ENCODE results near the gene LITAF. TPM values are rescaled to one million over a fixed set of nuclear protein-coding genes. Genes with fewer than 3 reads are reported as not detected.

The LITAF gene
- total RNA-seq, 1 donor from 2014 or later = 70.9 TPM

DNA sequence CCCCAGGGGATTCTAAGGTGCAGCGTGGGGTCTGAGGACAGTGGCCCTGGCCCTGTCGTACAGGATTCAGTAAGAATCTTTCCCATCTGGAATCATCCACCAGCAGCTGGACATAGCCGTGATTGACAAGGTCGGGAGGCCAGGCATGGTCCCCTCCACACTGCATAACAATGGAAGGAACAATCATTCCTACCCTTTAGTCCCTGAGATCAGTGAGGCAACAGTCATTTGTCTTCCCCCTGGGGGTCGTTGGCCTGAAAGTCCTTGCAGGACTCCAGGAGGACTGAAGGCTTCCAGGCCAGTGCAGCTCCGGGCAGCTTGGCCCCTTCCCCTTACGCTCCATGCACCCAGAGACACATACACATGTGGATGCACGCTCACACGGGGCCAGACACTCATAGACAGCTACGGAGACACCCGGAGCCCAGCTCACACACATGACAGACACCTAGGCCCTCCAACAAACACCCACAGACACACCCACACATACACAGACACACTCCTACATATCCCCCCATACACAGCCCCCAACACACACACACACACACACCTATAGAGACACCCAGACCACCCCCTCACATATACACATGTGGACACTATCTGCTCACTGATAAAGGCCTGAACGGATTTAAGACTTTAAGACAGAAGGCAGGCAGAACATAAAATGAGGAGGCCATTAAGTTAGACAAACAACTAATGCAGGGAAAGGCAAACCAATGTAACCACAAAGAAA, 42.9 kb downstream of the LITAF start:
- TF ChIP-seq, protein P1, sequence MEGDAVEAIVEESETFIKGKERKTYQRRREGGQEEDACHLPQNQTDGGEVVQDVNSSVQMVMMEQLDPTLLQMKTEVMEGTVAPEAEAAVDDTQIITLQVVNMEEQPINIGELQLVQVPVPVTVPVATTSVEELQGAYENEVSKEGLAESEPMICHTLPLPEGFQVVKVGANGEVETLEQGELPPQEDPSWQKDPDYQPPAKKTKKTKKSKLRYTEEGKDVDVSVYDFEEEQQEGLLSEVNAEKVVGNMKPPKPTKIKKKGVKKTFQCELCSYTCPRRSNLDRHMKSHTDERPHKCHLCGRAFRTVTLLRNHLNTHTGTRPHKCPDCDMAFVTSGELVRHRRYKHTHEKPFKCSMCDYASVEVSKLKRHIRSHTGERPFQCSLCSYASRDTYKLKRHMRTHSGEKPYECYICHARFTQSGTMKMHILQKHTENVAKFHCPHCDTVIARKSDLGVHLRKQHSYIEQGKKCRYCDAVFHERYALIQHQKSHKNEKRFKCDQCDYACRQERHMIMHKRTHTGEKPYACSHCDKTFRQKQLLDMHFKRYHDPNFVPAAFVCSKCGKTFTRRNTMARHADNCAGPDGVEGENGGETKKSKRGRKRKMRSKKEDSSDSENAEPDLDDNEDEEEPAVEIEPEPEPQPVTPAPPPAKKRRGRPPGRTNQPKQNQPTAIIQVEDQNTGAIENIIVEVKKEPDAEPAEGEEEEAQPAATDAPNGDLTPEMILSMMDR (IDR thresholded peaks at IDR 0.05; ENCODE audit: unreplicated experiment) = no peak
- H3K27ac Mint-ChIP-seq (ENCODE audit: unreplicated experiment) = no peak overlapping the region
- no peak for DNase-seq (ENCODE audit: low spot score)

DNA sequence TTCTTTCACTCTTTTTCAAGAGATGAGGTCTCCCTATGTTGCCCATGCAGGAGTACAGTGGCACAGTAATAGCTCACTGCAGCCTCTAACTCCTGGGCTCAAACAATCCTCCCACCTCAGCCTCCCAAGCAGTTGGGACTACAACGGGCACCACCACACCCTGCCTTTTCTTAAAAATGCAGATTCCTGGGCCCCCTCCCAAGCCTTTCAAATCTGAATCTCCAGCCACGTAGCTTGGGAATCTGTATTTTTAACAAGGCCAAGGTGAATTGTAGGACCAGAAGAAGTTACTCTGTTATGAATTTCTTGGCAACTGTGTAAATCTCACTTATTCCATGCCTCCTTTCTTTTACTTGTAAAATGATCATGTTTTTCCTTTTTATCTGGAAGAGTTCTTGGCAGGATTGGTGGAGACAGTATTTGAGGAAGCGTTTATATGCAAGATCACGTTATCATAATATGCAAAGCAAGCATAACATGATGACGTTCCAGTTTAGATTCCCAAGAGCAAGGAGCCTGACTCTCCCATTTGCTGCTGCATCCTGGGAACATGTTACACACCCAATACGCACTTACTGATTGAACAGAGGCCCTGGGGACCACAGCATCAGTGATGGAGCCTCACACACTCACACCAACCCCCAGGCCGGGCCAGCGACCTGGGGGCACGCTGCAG, 44.5 kb downstream of the LITAF start:
- TF ChIP-seq, protein P1 (IDR thresholded peaks at IDR 0.05; ENCODE audit: unreplicated experiment) = no peak
- Mint-ChIP-seq H3K27me3 (ENCODE audit: unreplicated experiment) (peaks cover 3% of the 10 kb centered on the region), H3K36me3 (ENCODE audit: low read depth, unreplicated experiment) (no peaks in the 10 kb centered on the region), H3K27ac (ENCODE audit: unreplicated experiment) (peak overlapping the region; percentile 6), H3K9me3 (ENCODE audit: unreplicated experiment) (no peaks in the 10 kb centered on the region), H3K4me3 (ENCODE audit: unreplicated experiment) (no peak overlapping the region), H3K4me1 (ENCODE audit: unreplicated experiment) (peaks cover 4% of the 10 kb centered on the region)
- DNase-seq (ENCODE audit: low spot score) = no peak

More for the DNA sequence above, 42.9 kb downstream of the LITAF start:
- Mint-ChIP-seq H3K9me3 (ENCODE audit: unreplicated experiment) (no peaks in the 10 kb centered on the region), H3K27me3 (ENCODE audit: unreplicated experiment) (peaks cover 3% of the 10 kb centered on the region), H3K4me1 (ENCODE audit: unreplicated experiment) (peaks cover 4% of the 10 kb centered on the region), H3K36me3 (ENCODE audit: low read depth, unreplicated experiment) (peaks cover 1% of the 10 kb centered on the region), H3K4me3 (ENCODE audit: unreplicated experiment) (no peak overlapping the region)

DNA sequence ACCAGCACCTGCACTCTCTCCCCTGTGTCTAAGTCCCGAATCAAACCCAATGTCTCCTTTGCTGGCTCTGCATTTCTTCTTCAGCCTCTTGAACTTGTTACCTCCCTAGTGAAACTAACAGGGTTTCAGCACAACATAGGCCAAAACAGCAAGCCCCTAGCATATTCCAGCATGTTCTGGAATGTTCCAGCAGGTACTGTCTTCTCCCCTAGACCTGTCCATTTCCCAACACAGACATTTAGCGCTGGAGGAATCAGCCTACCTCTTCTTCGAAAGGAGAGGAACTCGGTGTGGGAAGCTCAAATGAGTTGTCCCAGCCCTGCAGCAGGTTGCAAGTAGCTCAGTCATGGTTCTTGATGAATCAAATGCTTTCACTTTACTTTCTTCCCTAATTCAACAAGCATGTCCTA, 47.1 kb downstream of the LITAF start:
- TF ChIP-seq, protein P1 (IDR thresholded peaks at IDR 0.05; ENCODE audit: unreplicated experiment) = no peak
- peaks cover 3% of the 10 kb centered on the region for H3K27me3 Mint-ChIP-seq (ENCODE audit: unreplicated experiment)
- no peaks in the 10 kb centered on the region for H3K9me3 Mint-ChIP-seq (ENCODE audit: unreplicated experiment)
- no peak for DNase-seq (ENCODE audit: low spot score)
- no peaks in the 10 kb centered on the region for H3K36me3 Mint-ChIP-seq (ENCODE audit: low read depth, unreplicated experiment)
- H3K27ac Mint-ChIP-seq (ENCODE audit: unreplicated experiment) = no peak overlapping the region
- H3K4me3 Mint-ChIP-seq (ENCODE audit: unreplicated experiment) = no peak overlapping the region
- peaks cover 4% of the 10 kb centered on the region for H3K4me1 Mint-ChIP-seq (ENCODE audit: unreplicated experiment)

DNA sequence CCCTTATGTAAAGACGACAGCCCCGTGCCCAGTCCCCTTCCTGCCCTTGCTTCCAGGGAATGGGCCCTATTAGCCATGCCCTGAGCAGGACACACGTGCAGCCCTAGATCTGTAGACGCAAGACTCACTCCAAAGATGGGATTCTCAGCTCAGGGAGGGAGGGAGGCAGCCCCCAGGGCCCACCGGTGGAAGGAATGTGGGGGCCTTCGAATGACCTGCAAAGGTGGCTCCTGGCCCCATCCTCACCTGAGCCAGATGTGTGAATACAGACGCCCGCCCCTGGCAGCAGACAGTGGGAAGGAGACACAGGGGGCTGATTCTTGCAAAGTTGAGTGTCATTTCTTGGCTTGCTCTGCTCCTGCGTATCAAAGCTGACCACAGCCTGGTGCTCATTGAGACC, 47.8 kb downstream of the LITAF start:
- no peak overlapping the region for H3K4me3 Mint-ChIP-seq (ENCODE audit: unreplicated experiment)
- H3K27ac Mint-ChIP-seq (ENCODE audit: unreplicated experiment) = no peak overlapping the region
- TF ChIP-seq, protein P1 (IDR thresholded peaks at IDR 0.05; ENCODE audit: unreplicated experiment) = no peak
- H3K9me3 Mint-ChIP-seq (ENCODE audit: unreplicated experiment) = no peaks in the 10 kb centered on the region
- H3K4me1 Mint-ChIP-seq (ENCODE audit: unreplicated experiment) = peaks cover 1% of the 10 kb centered on the region
- H3K36me3 Mint-ChIP-seq (ENCODE audit: low read depth, unreplicated experiment) = no peaks in the 10 kb centered on the region
- H3K27me3 Mint-ChIP-seq (ENCODE audit: unreplicated experiment) = peaks cover 3% of the 10 kb centered on the region
- no peak for DNase-seq (ENCODE audit: low spot score)
